Measurements from ENCODE around the gene FAM107A. TPM values are rescaled to one million over a fixed set of nuclear protein-coding genes. Genes with fewer than 3 reads are reported as not detected.

The FAM107A gene
- total and polyA plus RNA-seq, 2 of the 13 experiments (the other 11 are each of a cell fraction or from before 2014, with no cell fraction given), result not detected

GRCh38 chr3:58625196-58625824 is 48.1 kb upstream of the FAM107A start (continued):
- TF ChIP-seq ZNF775 (CRISPR knock-in tag; IDR thresholded peaks at IDR 0.05; ENCODE audit: borderline replicate concordance) (no peak), FOXO1 (CRISPR knock-in tag; IDR thresholded peaks at IDR 0.05) (no peak), SMAD9 (CRISPR knock-in tag; IDR thresholded peaks at IDR 0.05) (no peak), ONECUT2 (CRISPR knock-in tag; IDR thresholded peaks at IDR 0.05) (no peak), ATM (IDR thresholded peaks at IDR 0.05; ENCODE audit: borderline replicate concordance) (no peak), TCF7 (IDR thresholded peaks at IDR 0.05; ENCODE audit: low read depth) (no peak), ZBTB26 (CRISPR knock-in tag; IDR thresholded peaks at IDR 0.05; ENCODE audit: borderline replicate concordance) (no peak), ZNF24 (IDR thresholded peaks at IDR 0.05) (no peak)

GRCh38 chr3:58624550-58624949 is 47.4 kb upstream of the FAM107A start:
- ChIA-PET CTCF (ENCODE audit: low intra/inter-chr PET ratio, low total read pairs) (no interaction called here), POLR2A (no interaction called here)
- in situ Hi-C loops (cut with HindIII; ENCODE audit: extremely low pct_ligation_motif_present, low pct_unique_long_range_greater_than_20kb) (no loop called here), intact Hi-C loops (cut with micrococcal nuclease; ENCODE audit: unreplicated experiment) (no loop called here)
- Histone ChIP-seq H3K4me1 (ENCODE audit: insufficient read depth, low read length) (peaks cover 22% of the 10 kb centered on the region), H3K4me2 (ENCODE audit: low read depth, low read length) (no peak overlapping the region), H3K4me3 (replicated peaks in 1 of 3; ENCODE audit: insufficient read depth in 1 of 3, low read depth in 2 of 3, low read length in 3 of 3) (no peak overlapping the region), H3K9me3 (ENCODE audit: low read length) (no peaks in the 10 kb centered on the region), H2AFZ (ENCODE audit: low read length) (no peak overlapping the region), H3K27ac (ENCODE audit: extremely low read length, insufficient read depth, low read length) (no peak overlapping the region), H3K9ac (ENCODE audit: insufficient read depth, low read depth, low read length) (no peak overlapping the region), H3K27me3 (ENCODE audit: control insufficient read depth in 1 of 2, insufficient read depth in 2 of 2, low read length in 2 of 2) (peaks cover 2 to 16% of the 10 kb centered on the region in 2 experiments; a peak in 4 of 5 replicates), H3K36me3 (replicated peaks in 1 of 2; ENCODE audit: control insufficient read depth in 1 of 2, insufficient read depth in 2 of 2, low read length in 2 of 2) (no peaks in the 10 kb centered on the region), H4K20me1 (ENCODE audit: insufficient read depth, low read length) (no peaks in the 10 kb centered on the region), H3K79me2 (ENCODE audit: insufficient read depth, low read length) (no peaks in the 10 kb centered on the region)
- no peak for FAIRE-seq
- TF ChIP-seq ZNF501 (CRISPR knock-in tag; IDR thresholded peaks at IDR 0.05) (no peak), ISL2 (CRISPR knock-in tag; IDR thresholded peaks at IDR 0.05) (no peak), TARDBP (CRISPR knock-in tag; IDR thresholded peaks at IDR 0.05) (no peak), TEAD2 (CRISPR knock-in tag; IDR thresholded peaks at IDR 0.05) (no peak), TBX2 (CRISPR knock-in tag; IDR thresholded peaks at IDR 0.05; ENCODE audit: borderline replicate concordance) (no peak)
- BruUV-seq (replicated peaks), result no TSS peak
- ATAC-seq, result no peak
- 0% methylated on average over 3 of the region's 3 CpGs for WGBS (ENCODE audit: low lambda C conversion rate)
- no peak for DNase-seq (ENCODE audit: low spot score)

All from HepG2 (cell line).